Keratinocyte (primary cell): Measurements from ENCODE around the gene CNTNAP2.

Source experiments
- EZH2 ChIP-seq: IDR thresholded peaks from one replicate; pipeline ENCODE4 v1.6.1; 2012; ENCODE audit warnings: inconsistent platforms, mild to moderate bottlenecking, low read length, moderate library complexity
- TF ChIP-seq, protein P1 (sequence below), 3 experiments: IDR thresholded peaks in 1 of 3; conservative IDR thresholded peaks in 1 of 3; optimal IDR thresholded peaks in 1 of 3; 2 replicates in 2 of 3; 3 replicates in 1 of 3; pipeline versions ENCODE3 to v1.5.1; 2011; ENCODE audit warnings: low read length in 3 of 3, mild to moderate bottlenecking in 3 of 3, moderate library complexity in 2 of 3, control low read depth in 1 of 3, inconsistent platforms in 1 of 3; ENCODE audit not compliant: insufficient read depth in 2 of 3; ENCODE audit errors: extremely low read depth in 1 of 3

DNA sequence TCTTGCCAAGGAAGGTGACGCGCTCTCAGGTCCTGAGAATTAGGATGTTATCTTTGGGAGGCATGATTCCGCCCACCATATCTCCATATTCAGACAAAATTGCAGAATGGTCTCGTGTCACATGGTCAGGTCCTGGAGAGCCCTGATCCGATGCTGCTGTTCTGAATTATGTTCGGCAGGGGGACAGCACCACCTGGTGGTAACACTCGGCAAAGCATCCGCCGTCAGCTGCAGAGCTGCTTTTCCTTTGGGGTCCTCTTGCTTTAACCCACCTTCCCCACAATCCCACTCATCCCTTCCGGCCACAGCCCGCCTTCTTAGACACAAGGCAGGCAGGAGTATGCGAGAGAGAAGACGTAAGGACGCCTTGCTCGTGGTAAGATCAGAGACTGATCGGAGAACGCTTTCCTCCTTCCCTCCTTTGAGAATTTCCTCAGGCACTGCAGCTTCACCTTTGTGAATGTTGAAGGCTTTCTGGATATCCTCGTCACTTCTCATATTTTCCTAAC lies 2146.2 kb downstream of the CNTNAP2 start:
- TF ChIP-seq, protein P1, sequence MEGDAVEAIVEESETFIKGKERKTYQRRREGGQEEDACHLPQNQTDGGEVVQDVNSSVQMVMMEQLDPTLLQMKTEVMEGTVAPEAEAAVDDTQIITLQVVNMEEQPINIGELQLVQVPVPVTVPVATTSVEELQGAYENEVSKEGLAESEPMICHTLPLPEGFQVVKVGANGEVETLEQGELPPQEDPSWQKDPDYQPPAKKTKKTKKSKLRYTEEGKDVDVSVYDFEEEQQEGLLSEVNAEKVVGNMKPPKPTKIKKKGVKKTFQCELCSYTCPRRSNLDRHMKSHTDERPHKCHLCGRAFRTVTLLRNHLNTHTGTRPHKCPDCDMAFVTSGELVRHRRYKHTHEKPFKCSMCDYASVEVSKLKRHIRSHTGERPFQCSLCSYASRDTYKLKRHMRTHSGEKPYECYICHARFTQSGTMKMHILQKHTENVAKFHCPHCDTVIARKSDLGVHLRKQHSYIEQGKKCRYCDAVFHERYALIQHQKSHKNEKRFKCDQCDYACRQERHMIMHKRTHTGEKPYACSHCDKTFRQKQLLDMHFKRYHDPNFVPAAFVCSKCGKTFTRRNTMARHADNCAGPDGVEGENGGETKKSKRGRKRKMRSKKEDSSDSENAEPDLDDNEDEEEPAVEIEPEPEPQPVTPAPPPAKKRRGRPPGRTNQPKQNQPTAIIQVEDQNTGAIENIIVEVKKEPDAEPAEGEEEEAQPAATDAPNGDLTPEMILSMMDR (optimal IDR thresholded peaks at IDR 0.05 in 1 of 3, IDR thresholded peaks at IDR 0.05 in 1 of 3, conservative IDR thresholded peaks at IDR 0.05 in 1 of 3; ENCODE audit: extremely low read depth in 1 of 3, insufficient read depth in 2 of 3, low read length in 3 of 3): peak; percentile 94 to 98 (median 96)
- TF ChIP-seq EZH2: no peak
